Measurements from ENCODE around the gene ST6GALNAC6.

DNA sequence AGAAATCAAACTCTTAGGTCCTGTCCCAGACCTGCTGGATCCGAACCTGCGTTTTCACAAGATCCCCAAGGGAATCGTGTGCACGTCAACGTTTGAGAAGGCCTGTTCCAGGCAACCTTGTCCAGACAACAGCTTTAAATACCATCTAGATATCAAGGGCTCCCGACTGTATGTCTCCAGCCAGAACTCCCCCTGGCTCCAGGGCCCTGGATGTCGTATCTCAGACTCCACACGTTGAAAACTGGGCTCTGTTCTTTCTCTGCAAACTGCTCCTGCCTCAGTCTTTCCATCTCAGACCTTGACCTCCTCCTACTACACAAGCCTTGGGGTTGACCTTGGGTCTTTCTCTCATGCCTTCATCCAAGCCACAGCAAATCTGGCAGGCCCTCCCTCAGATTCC lies 39.1 kb downstream of the ST6GALNAC6 start:
- no peak for TF ChIP-seq POLR2A (IDR thresholded peaks at IDR 0.05)
- TF ChIP-seq, protein P1, sequence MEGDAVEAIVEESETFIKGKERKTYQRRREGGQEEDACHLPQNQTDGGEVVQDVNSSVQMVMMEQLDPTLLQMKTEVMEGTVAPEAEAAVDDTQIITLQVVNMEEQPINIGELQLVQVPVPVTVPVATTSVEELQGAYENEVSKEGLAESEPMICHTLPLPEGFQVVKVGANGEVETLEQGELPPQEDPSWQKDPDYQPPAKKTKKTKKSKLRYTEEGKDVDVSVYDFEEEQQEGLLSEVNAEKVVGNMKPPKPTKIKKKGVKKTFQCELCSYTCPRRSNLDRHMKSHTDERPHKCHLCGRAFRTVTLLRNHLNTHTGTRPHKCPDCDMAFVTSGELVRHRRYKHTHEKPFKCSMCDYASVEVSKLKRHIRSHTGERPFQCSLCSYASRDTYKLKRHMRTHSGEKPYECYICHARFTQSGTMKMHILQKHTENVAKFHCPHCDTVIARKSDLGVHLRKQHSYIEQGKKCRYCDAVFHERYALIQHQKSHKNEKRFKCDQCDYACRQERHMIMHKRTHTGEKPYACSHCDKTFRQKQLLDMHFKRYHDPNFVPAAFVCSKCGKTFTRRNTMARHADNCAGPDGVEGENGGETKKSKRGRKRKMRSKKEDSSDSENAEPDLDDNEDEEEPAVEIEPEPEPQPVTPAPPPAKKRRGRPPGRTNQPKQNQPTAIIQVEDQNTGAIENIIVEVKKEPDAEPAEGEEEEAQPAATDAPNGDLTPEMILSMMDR (IDR thresholded peaks at IDR 0.05): no peak
